Body of pancreas (tissue), 4 donors: Measurements from ENCODE around the gene PANX1.

Source experiments
- CTCF ChIP-seq, 7 experiments: fragments of 450-650 bp in 4 of 7; fragments of 200-600 bp in 3 of 7; sonication (generic) in 3 of 7; IDR thresholded peaks; one replicate each; pipeline ENCODE4 v1.5.1; 2016 to 2019; ENCODE audit warnings: antibody characterized with exemption in 7 of 7
- POLR2A ChIP-seq, 3 donors: fragments of 450-650 bp; IDR thresholded peaks; one replicate each; pipeline ENCODE4 v1.6.1; 2016; ENCODE audit warnings: antibody characterized with exemption in 3 of 3, mild to moderate bottlenecking in 2 of 3

- TF ChIP-seq POLR2A (IDR thresholded peaks at IDR 0.05) (no peak), CTCF (IDR thresholded peaks at IDR 0.05) (no peak)
These were observed 3.1 kb downstream of the PANX1 start for GRCh38 chr11:94131718-94132115.
